ENCODE results near the gene TTC24. TPM values are rescaled to one million over a fixed set of nuclear protein-coding genes. Genes with fewer than 3 reads are reported as not detected.
"Not testable (repeated sequence)": the region's sequence is repeated elsewhere in the genome, so short reads cannot be mapped to it uniquely, and the experiment has no call there.

Gene TTC24
- total RNA-seq, 1 experiment from 2014 or later: 0.52 TPM

GRCh38 chr1:156619582-156619955 is 40.0 kb downstream of the TTC24 start:
- Histone ChIP-seq H3K36me3 (replicated peaks; ENCODE audit: control insufficient read depth, insufficient read depth, low read length) (no peaks in the 10 kb centered on the region), H3K27me3 (ENCODE audit: control insufficient read depth, insufficient read depth, low read length) (peaks cover 46% of the 10 kb centered on the region), H3K4me3 (ENCODE audit: insufficient read depth, low read depth, low read length) (no peak overlapping the region)
- no peak for DNase-seq

- H3K4me3 ChIP-seq (ENCODE audit: insufficient read depth, low read depth, low read length): no peak overlapping the region
- H3K27me3 ChIP-seq (ENCODE audit: control insufficient read depth, insufficient read depth, low read length): peaks cover 68% of the 10 kb centered on the region
- no peak for DNase-seq
- no peaks in the 10 kb centered on the region for H3K36me3 ChIP-seq (replicated peaks; ENCODE audit: control insufficient read depth, insufficient read depth, low read length)
These were observed 43.2 kb downstream of the TTC24 start for GRCh38 chr1:156622581-156623297.

- Histone ChIP-seq H3K27me3 (ENCODE audit: control insufficient read depth, insufficient read depth, low read length) (peaks cover 68% of the 10 kb centered on the region), H3K36me3 (replicated peaks; ENCODE audit: control insufficient read depth, insufficient read depth, low read length) (no peaks in the 10 kb centered on the region), H3K4me3 (ENCODE audit: insufficient read depth, low read depth, low read length) (peak overlapping the region; percentile 67)
- peak; percentile 90 for DNase-seq
These were observed 44.7 kb downstream of the TTC24 start for GRCh38 chr1:156623946-156624813.

GRCh38 chr1:156624814-156625435 is 45.4 kb downstream of the TTC24 start:
- H3K4me3 ChIP-seq (ENCODE audit: insufficient read depth, low read depth, low read length): peak overlapping the region; percentile 67
- peak; percentile 78 for DNase-seq
- peaks cover 62% of the 10 kb centered on the region for H3K27me3 ChIP-seq (ENCODE audit: control insufficient read depth, insufficient read depth, low read length)
- H3K36me3 ChIP-seq (replicated peaks; ENCODE audit: control insufficient read depth, insufficient read depth, low read length): no peaks in the 10 kb centered on the region

- peak overlapping the region; percentile 67 for H3K4me3 ChIP-seq (ENCODE audit: insufficient read depth, low read depth, low read length)
- peak; percentile 88 for DNase-seq
- H3K36me3 ChIP-seq (replicated peaks; ENCODE audit: control insufficient read depth, insufficient read depth, low read length): no peaks in the 10 kb centered on the region
- H3K27me3 ChIP-seq (ENCODE audit: control insufficient read depth, insufficient read depth, low read length): peaks cover 56% of the 10 kb centered on the region
These were observed 46.0 kb downstream of the TTC24 start for GRCh38 chr1:156625436-156626078.

- no peak overlapping the region for H3K4me3 ChIP-seq (ENCODE audit: insufficient read depth, low read depth, low read length)
- H3K36me3 ChIP-seq (replicated peaks; ENCODE audit: control insufficient read depth, insufficient read depth, low read length): no peaks in the 10 kb centered on the region
- peaks cover 53% of the 10 kb centered on the region for H3K27me3 ChIP-seq (ENCODE audit: control insufficient read depth, insufficient read depth, low read length)
- no peak for DNase-seq
These were observed 46.5 kb downstream of the TTC24 start for GRCh38 chr1:156626079-156626438.

- DNase-seq: peak; percentile 73
- H3K27me3 ChIP-seq (ENCODE audit: control insufficient read depth, insufficient read depth, low read length): peaks cover 43% of the 10 kb centered on the region
- no peaks in the 10 kb centered on the region for H3K36me3 ChIP-seq (replicated peaks; ENCODE audit: control insufficient read depth, insufficient read depth, low read length)
- H3K4me3 ChIP-seq (ENCODE audit: insufficient read depth, low read depth, low read length): no peak overlapping the region
These were observed 47.9 kb downstream of the TTC24 start for GRCh38 chr1:156627313-156627880.

- Histone ChIP-seq H3K4me3 (ENCODE audit: insufficient read depth, low read depth, low read length) (no peak overlapping the region), H3K27me3 (ENCODE audit: control insufficient read depth, insufficient read depth, low read length) (peaks cover 19% of the 10 kb centered on the region), H3K36me3 (replicated peaks; ENCODE audit: control insufficient read depth, insufficient read depth, low read length) (no peaks in the 10 kb centered on the region)
- no peak for DNase-seq
These were observed 50.4 kb downstream of the TTC24 start for GRCh38 chr1:156629823-156630449.

GRCh38 chr1:156631152-156631551 is 51.6 kb downstream of the TTC24 start:
- H3K36me3 ChIP-seq (replicated peaks; ENCODE audit: control insufficient read depth, insufficient read depth, low read length); H3K27me3 ChIP-seq (ENCODE audit: control insufficient read depth, insufficient read depth, low read length); H3K4me3 ChIP-seq (ENCODE audit: insufficient read depth, low read depth, low read length); DNase-seq: not testable (repeated sequence)

GRCh38 chr1:156632355-156632754 is 52.8 kb downstream of the TTC24 start:
- H3K27me3 ChIP-seq (ENCODE audit: control insufficient read depth, insufficient read depth, low read length): peaks cover 1% of the 10 kb centered on the region; the same call in 1 of the 2 replicates
- DNase-seq: no peak
- H3K4me3 ChIP-seq (ENCODE audit: insufficient read depth, low read depth, low read length): no peak overlapping the region
- H3K36me3 ChIP-seq (replicated peaks; ENCODE audit: control insufficient read depth, insufficient read depth, low read length): no peaks in the 10 kb centered on the region

Other genes starting within 250 kb of the TTC24 start
- 826 and 946 TPM in 2 replicates for gene CCT3, start 241.4 kb upstream of the TTC24 start, total RNA-seq (2014; rRNA removed; shearing (Covaris generic))
- 2.2 and 3.5 TPM in 2 replicates for gene TSACC, start 241.2 kb upstream of the TTC24 start, total RNA-seq (2014; rRNA removed; shearing (Covaris generic))
- 0.69 and 1.3 TPM in 2 replicates for gene RHBG, start 210.5 kb upstream of the TTC24 start, total RNA-seq (2014; rRNA removed; shearing (Covaris generic))
- 14.2 TPM in 2 replicates for gene MEF2D, start 78.9 kb upstream of the TTC24 start, total RNA-seq (2014; rRNA removed; shearing (Covaris generic))
- gene IQGAP3, start 7.2 kb upstream of the TTC24 start, total RNA-seq (2014; rRNA removed; shearing (Covaris generic)): 35.6 and 36.8 TPM in 2 replicates
- 133 and 151 TPM in 2 replicates for gene NAXE, start 12.1 kb downstream of the TTC24 start, total RNA-seq (2014; rRNA removed; shearing (Covaris generic))
- 40.6 and 45.0 TPM in 2 replicates for gene GPATCH4, start 21.8 kb downstream of the TTC24 start, total RNA-seq (2014; rRNA removed; shearing (Covaris generic))
- gene HAPLN2, start 39.7 kb downstream of the TTC24 start, total RNA-seq (2014; rRNA removed; shearing (Covaris generic)): 0.73 and 1.3 TPM in 2 replicates
- 1.7 and 4.1 TPM in 2 replicates for gene BCAN, start 62.4 kb downstream of the TTC24 start, total RNA-seq (2014; rRNA removed; shearing (Covaris generic))
- 220 and 231 TPM in 2 replicates for gene NES, start 97.7 kb downstream of the TTC24 start, total RNA-seq (2014; rRNA removed; shearing (Covaris generic))
- 137 and 190 TPM in 2 replicates for gene CRABP2, start 125.9 kb downstream of the TTC24 start, total RNA-seq (2014; rRNA removed; shearing (Covaris generic))
- 25.7 and 33.1 TPM in 2 replicates for gene METTL25B, start 148.7 kb downstream of the TTC24 start, total RNA-seq (2014; rRNA removed; shearing (Covaris generic))
- 55.2 and 56.4 TPM in 2 replicates for gene ISG20L2, start 149.0 kb downstream of the TTC24 start, total RNA-seq (2014; rRNA removed; shearing (Covaris generic))
- gene MRPL24, start 161.4 kb downstream of the TTC24 start, total RNA-seq (2014; rRNA removed; shearing (Covaris generic)): 92.1 and 105 TPM in 2 replicates
- 408 and 515 TPM in 2 replicates for gene HDGF, start 172.0 kb downstream of the TTC24 start, total RNA-seq (2014; rRNA removed; shearing (Covaris generic))
- 90.6 and 107 TPM in 2 replicates for gene PRCC, start 187.8 kb downstream of the TTC24 start, total RNA-seq (2014; rRNA removed; shearing (Covaris generic))
- gene SH2D2A, start 237.1 kb downstream of the TTC24 start, total RNA-seq (2014; rRNA removed; shearing (Covaris generic)): 4.3 and 8.4 TPM in 2 replicates

Data from H7 (cell line).